Fibroblast of skin of left quadriceps (primary cell): ENCODE results near the gene TCEAL9.
"Not testable (repeated sequence)": the region's sequence is repeated elsewhere in the genome, so short reads cannot be mapped to it uniquely, and the experiment has no call there.

Experiments used
- DNase-seq, 2 experiments: peaks; one replicate each; pipeline ENCODE4 v3.0.0-alpha.2; 2013; ENCODE audit warnings: low read depth in 2 of 2

TCEAL9 gene

GRCh38 chrX:103373581-103373980 is 17.3 kb downstream of the TCEAL9 start:
- DNase-seq: no peak

- peak; percentile 17 to 28 for DNase-seq
These were observed 20.0 kb downstream of the TCEAL9 start, which contains the start of gene BEX3 for GRCh38 chrX:103376118-103376978. BEX3 (plus strand) TSS chrX:103376538; CDS start chrX:103377522, 984 bp downstream.

- no peak for DNase-seq
These were observed 20.6 kb downstream of the TCEAL9 start for GRCh38 chrX:103376979-103377324.

- no peak for DNase-seq
These were observed 22.7 kb downstream of the TCEAL9 start for GRCh38 chrX:103378990-103379389.

GRCh38 chrX:103382877-103383276 is 26.6 kb downstream of the TCEAL9 start:
- no peak for DNase-seq

GRCh38 chrX:103384672-103385071 is 28.4 kb downstream of the TCEAL9 start:
- DNase-seq: no peak

- DNase-seq: not testable (repeated sequence)
These were observed 29.1 kb downstream of the TCEAL9 start for GRCh38 chrX:103385283-103385830.

- no peak for DNase-seq
These were observed 30.0 kb downstream of the TCEAL9 start for GRCh38 chrX:103386332-103386731.

GRCh38 chrX:103393487-103393886 is 37.2 kb downstream of the TCEAL9 start:
- no peak for DNase-seq

- no peak for DNase-seq
These were observed 39.9 kb downstream of the TCEAL9 start for GRCh38 chrX:103396186-103396585.

- no peak for DNase-seq
These were observed 40.4 kb downstream of the TCEAL9 start for GRCh38 chrX:103396660-103397059.

GRCh38 chrX:103397707-103398106 is 41.4 kb downstream of the TCEAL9 start:
- no peak for DNase-seq

GRCh38 chrX:103398421-103398864 is 42.1 kb downstream of the TCEAL9 start:
- DNase-seq: peak; percentile 41 to 42

- no peak for DNase-seq
These were observed 43.4 kb downstream of the TCEAL9 start for GRCh38 chrX:103399744-103400143.

GRCh38 chrX:103400931-103401330 is 44.6 kb downstream of the TCEAL9 start:
- DNase-seq: no peak

- peak; percentile 38 to 45 for DNase-seq
These were observed 48.1 kb downstream of the TCEAL9 start for GRCh38 chrX:103404231-103405008.

- DNase-seq: no peak
These were observed 48.7 kb downstream of the TCEAL9 start for GRCh38 chrX:103405009-103405333.

- DNase-seq: no peak
These were observed 50.0 kb downstream of the TCEAL9 start for GRCh38 chrX:103406256-103406655.

GRCh38 chrX:103407776-103408175 is 51.5 kb downstream of the TCEAL9 start:
- no peak for DNase-seq
